GM19025 (cell line): ENCODE results near the gene FRAT1.

Experiments
- ATAC-seq: cut with Tn5 transposase; IDR thresholded peaks from one replicate; pipeline ENCODE4 v1.9.1; 2021; ENCODE audit warnings: mild to moderate bottlenecking, low read depth, moderate library complexity; ENCODE audit not compliant: unreplicated experiment

Gene FRAT1

GRCh38 chr10:97362310-97363033 lies 43.4 kb downstream of the FRAT1 start:
- no peak for ATAC-seq

DNA sequence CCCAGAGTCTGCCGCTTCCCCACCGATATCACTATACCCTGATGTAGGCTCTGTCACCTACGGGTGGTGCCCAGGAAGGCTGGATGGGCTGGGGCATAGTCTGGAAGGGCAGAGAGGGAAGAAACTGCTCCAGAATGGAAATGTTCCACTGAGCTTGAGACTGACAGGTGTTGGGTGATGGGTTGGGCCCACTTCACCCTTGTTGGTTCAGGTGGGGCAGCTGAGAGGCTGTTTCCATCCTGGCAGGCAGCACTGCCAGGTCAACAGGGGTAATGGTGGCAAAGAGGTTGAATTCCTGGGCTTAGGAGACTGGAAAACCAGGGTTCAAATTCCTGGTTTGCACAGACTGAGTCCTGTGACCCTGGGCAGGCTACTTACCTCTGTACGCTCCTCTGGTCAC lies 44.0 kb downstream of the FRAT1 start:
- ATAC-seq: no peak

DNA sequence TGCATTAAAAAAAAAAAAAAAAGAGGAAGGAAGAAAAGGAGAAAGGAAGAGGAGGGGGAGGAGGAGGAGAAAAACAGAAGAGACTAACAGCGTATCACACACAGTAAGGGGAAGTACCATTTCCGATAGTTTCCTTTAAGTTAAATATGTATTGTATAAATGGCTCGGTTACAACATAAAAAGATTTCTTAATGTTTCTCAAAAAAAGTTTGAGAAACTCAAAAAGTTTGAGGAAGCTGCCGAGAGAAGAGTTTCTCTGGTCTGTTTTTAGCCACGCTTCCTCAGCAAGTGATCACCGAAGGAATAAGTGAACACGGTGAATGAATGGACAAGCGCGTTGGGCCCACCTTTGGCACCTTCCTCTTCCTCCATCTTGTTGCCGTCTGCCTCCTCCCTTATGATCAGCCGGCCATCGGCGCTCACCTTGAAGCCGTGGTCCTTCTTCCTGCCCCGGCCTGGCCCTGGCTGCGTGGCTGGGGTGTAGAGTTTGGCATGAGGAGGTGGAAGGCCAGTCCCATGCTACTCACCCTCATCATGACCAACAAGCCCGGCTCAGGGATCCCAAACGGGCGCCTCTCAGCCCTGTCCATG lies 46.8 kb downstream of the FRAT1 start:
- ATAC-seq: no peak

GRCh38 chr10:97366572-97366971 lies 47.5 kb downstream of the FRAT1 start:
- no peak for ATAC-seq

- ATAC-seq: no peak
Measured at GRCh38 chr10:97367126-97367649, 48.1 kb downstream of the FRAT1 start.
